WTC11 (cell line): Measurements from ENCODE around the gene PPP1R14C.

Experiments used
- TEAD4 ChIP-seq: sonication (generic); formaldehyde crosslinking; IDR thresholded peaks from 2 replicates; pipeline ENCODE4 v1.8.0; 2022; ENCODE audit warnings: mild to moderate bottlenecking, missing genetic modification reagents
- ZBTB21 ChIP-seq: sonication (generic); formaldehyde crosslinking; IDR thresholded peaks from 2 replicates; pipeline ENCODE4 v1.8.1; 2023; ENCODE audit warnings: mild to moderate bottlenecking, missing genetic modification reagents, borderline replicate concordance

- TF ChIP-seq ZBTB21 (CRISPR knock-in tag) (no peak), TEAD4 (CRISPR knock-in tag) (no peak)
These were observed 78.0 kb downstream of the PPP1R14C start for GRCh38 chr6:150220634-150221551.
